K562 treated with DMSO at 1 percent for 24 hours (cell line): ENCODE results near the gene MCM3. TPM values are rescaled to one million over a fixed set of nuclear protein-coding genes. Genes with fewer than 3 reads are reported as not detected.

ENCODE experiments used
- total RNA-seq: library from RNA; unstranded; fragments of 300-600 nt; gene quantifications from 2 replicates; pipeline ENCODE4 v1.2.3, GENCODE V29; 2022; ENCODE audit warnings: low read depth; ENCODE audit not compliant: insufficient read depth

MCM3 gene
- 162 and 173 TPM in 2 replicates for total RNA-seq

GRCh38 chr6:52284460-52285176, at the start of gene MCM3:
Gene MCM3 (minus strand): TSS chr6:52284742. CDS start chr6:52284674, 68 bp downstream.

GRCh38 chr6:52244400-52244799, 40.1 kb downstream of the MCM3 start, which contains the start of gene IL17F:
Gene IL17F (minus strand): TSS chr6:52244500. CDS start chr6:52244429, 71 bp downstream.

Other genes with a start within 250 kb of the MCM3 start
- 0.08 TPM in 1 of 2 replicates, not detected in the other for gene PKHD1, start 197.1 kb downstream of the MCM3 start, total RNA-seq
- not detected in 2 replicates for gene IL17A, start 98.4 kb downstream of the MCM3 start, total RNA-seq
- not detected in 2 replicates for gene IL17F, start 40.2 kb downstream of the MCM3 start, total RNA-seq
- gene PAQR8, start 77.4 kb upstream of the MCM3 start, total RNA-seq = 12.1 and 13.1 TPM in 2 replicates
- 16.1 and 17.1 TPM in 2 replicates for gene EFHC1, start 135.6 kb upstream of the MCM3 start, total RNA-seq